Omental fat pad (tissue), 4 donors: ENCODE results near the gene PERCC1. TPM values are rescaled to one million over a fixed set of nuclear protein-coding genes. Genes with fewer than 3 reads are reported as not detected.

Experiments used
- ATAC-seq: fragments of 150-250 bp; one replicate; pipeline ENCODE4 v1.9.1; 2016; ENCODE audit warnings: mild to moderate bottlenecking, moderate library complexity; ENCODE audit not compliant: low FRiP score
- DNase-seq: peaks from one replicate; pipeline ENCODE4 v3.0.0-alpha.2; 2019; ENCODE audit warnings: low spot score
- total RNA-seq, 4 donors: library from RNA; depleted of rRNA; stranded (reverse); fragments of >200 nt; gene quantifications; one replicate each; pipeline ENCODE4 v1.1.0, GENCODE V29; 2016
- TF ChIP-seq, protein P1 (sequence below), 3 donors: fragments of 450-650 bp; IDR thresholded peaks; one replicate each; pipeline ENCODE4 v1.5.1; 2016 to 2017; ENCODE audit warnings: antibody characterized with exemption in 3 of 3, mild to moderate bottlenecking in 3 of 3, moderate library complexity in 2 of 3

Gene PERCC1
- total RNA-seq, 4 donors from 2014 or later: 1.9 TPM; not detected in 3

DNA sequence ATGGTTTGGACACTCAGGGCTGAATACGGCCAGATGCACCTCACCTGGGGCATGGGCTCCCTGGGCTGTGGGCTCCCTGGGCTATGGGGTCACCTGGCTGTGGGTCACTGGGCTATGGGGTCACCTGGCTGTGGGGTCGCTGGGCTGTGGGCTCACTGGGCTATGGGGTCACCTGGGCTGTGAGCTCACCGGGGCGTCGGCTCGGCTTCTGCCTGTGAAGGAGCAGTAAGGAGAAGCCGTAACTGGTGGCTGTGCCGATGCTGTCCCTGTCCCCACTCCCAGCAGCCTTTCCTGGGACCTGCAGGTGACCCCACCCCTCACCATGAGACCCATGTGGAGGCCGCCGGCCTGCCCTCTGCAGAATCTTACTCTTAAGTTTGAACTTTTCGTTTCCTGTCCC, 1.9 kb upstream of the PERCC1 start:
- TF ChIP-seq, protein P1, sequence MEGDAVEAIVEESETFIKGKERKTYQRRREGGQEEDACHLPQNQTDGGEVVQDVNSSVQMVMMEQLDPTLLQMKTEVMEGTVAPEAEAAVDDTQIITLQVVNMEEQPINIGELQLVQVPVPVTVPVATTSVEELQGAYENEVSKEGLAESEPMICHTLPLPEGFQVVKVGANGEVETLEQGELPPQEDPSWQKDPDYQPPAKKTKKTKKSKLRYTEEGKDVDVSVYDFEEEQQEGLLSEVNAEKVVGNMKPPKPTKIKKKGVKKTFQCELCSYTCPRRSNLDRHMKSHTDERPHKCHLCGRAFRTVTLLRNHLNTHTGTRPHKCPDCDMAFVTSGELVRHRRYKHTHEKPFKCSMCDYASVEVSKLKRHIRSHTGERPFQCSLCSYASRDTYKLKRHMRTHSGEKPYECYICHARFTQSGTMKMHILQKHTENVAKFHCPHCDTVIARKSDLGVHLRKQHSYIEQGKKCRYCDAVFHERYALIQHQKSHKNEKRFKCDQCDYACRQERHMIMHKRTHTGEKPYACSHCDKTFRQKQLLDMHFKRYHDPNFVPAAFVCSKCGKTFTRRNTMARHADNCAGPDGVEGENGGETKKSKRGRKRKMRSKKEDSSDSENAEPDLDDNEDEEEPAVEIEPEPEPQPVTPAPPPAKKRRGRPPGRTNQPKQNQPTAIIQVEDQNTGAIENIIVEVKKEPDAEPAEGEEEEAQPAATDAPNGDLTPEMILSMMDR (IDR thresholded peaks at IDR 0.05): no peak
- ATAC-seq (no peak), DNase-seq (no peak)

DNA sequence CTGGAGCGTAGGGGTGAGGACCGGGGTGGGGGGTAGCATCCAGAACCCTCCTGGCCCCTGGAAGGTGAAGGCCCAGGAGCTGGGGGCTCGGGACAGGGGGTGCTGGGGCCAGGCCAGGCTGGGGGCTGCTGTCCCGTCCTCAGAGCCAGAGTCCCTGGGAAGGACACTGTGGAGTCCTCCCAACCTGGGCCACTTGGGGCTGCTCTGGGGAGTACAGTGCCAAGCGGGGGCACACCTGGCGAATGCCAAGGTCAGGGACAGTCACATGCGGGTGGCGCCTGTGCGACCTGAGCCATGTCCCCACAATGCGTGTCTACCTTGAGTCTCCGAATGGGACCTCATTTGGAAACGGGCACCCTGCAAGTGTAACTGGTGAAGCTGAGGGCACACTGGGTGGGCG, 1.2 kb upstream of the PERCC1 start:
- TF ChIP-seq, protein P1 (IDR thresholded peaks at IDR 0.05): no peak
- DNase-seq (no peak), ATAC-seq (no peak)

DNA sequence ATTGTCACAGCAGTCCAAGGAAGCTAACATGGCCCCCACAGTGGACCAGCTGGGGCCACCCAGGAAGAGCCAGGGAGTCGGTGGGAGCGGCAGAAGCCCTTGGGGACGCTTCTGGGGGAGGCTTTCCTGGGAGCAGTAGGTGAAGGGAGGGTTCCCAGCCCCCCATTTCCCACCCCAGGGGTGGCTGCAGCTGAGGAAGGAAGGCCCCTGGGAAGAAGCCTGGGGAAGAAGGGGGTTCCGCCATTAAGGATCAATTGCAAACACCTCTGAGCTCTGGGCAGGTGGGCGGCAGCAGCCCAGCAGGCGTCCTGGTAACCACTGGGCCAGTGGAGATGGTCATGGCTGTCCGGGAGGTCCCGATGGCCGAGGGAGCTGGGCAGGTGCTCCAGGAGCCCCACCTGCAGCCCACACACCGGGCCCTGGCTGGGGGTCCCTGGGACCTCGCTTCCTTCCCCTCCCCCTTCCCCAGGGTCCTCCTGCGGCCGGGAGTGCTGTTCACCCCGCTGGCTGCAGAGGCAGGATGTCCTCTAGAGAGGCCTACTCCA, 592 bp upstream of the PERCC1 start:
- ATAC-seq: no peak
- no peak for DNase-seq
- TF ChIP-seq, protein P1 (IDR thresholded peaks at IDR 0.05): no peak

- TF ChIP-seq, protein P1 (IDR thresholded peaks at IDR 0.05): no peak
- no peak for ATAC-seq
- DNase-seq: no peak
Observed at GRCh38 chr16:1431497-1432270, 806 bp downstream of the PERCC1 start.

DNA sequence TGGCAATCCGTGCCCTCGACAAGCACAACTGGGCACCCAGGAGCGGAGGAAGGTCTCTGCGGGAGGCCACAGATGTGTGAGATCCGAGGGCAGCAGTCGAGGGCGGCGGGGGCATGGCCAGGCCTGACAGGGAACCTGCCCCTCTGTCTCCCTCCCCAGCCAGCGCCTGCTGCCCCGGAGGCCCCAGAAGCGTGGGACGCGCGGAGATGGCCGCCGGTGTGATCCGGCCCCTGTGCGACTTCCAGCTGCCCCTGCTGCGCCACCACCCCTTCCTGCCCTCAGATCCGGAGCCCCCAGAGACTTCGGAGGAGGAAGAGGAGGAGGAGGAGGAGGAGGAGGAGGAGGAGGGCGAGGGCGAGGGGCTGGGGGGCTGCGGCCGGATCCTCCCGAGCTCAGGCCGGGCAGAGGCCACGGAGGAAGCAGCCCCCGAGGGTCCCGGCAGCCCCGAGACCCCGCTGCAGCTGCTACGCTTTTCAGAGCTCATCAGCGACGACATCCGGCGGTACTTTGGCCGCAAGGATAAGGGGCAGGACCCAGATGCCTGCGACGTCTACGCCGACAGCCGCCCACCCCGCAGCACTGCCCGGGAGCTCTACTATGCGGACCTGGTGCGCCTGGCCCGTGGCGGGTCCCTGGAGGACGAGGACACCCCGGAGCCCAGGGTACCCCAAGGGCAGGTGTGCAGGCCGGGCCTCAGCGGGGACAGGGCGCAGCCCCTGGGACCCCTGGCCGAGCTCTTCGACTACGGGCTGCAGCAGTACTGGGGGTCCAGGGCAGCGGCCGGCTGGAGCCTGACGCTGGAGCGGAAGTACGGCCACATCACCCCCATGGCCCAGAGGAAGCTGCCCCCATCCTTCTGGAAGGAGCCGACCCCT, 1.7 kb downstream of the PERCC1 start:
- TF ChIP-seq, protein P1 (IDR thresholded peaks at IDR 0.05): no peak
- DNase-seq (no peak), ATAC-seq (no peak)

DNA sequence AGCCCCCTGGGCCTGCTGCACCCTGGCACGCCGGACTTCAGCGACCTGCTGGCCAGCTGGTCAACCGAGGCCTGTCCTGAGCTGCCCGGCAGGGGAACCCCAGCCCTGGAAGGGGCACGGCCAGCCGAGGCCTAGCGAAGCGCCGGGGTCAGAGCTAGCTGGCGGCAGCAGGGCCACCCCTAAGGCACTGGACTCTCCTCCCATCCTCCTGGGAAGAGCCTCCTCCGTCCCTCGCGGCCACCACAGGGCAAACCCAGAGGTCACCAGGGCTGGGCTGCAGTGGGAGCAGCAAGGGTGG, 2.3 kb downstream of the PERCC1 start:
- DNase-seq (no peak), ATAC-seq (no peak)
- TF ChIP-seq, protein P1 (IDR thresholded peaks at IDR 0.05): no peak
